T-helper 17 cell (primary cell): ENCODE results near the gene ADD2. TPM values are rescaled to one million over a fixed set of nuclear protein-coding genes. Genes with fewer than 3 reads are reported as not detected.
"Not testable (repeated sequence)": the region's sequence is repeated elsewhere in the genome, so short reads cannot be mapped to it uniquely, and the experiment has no call there.

Experiments
- ATAC-seq: fragments of 150-1000 bp; cut with Tn5 transposase; 2 replicates; pipeline ENCODE4 v1.10.0; 2021; ENCODE audit warnings: mild to moderate bottlenecking, moderate library complexity
- DNase-seq, 3 donors: peaks; one replicate each; pipeline versions ENCODE4 v3.0.0 to v3.0.0-alpha.2; 2020 to 2021
- H3K9me3 ChIP-seq: one replicate; pipeline ENCODE4 v1.7.0; 2013; ENCODE audit warnings: low read length, mild to moderate bottlenecking; ENCODE audit not compliant: control insufficient read depth, poor library complexity, severe bottlenecking
- H3K27ac Mint-ChIP-seq: one replicate; pipeline ENCODE4 v1.8.0; 2022; ENCODE audit warnings: mild to moderate bottlenecking, moderate library complexity, mixed read lengths
- H3K27me3 Mint-ChIP-seq: one replicate; pipeline ENCODE4 v1.8.0; 2022; ENCODE audit warnings: mixed read lengths
- H3K36me3 Mint-ChIP-seq: one replicate; pipeline ENCODE4 v1.8.0; 2022; ENCODE audit warnings: low read depth, mixed read lengths
- H3K4me1 Mint-ChIP-seq: one replicate; pipeline ENCODE4 v1.8.0; 2022; ENCODE audit warnings: mild to moderate bottlenecking, mixed read lengths
- H3K4me3 Mint-ChIP-seq: one replicate; pipeline ENCODE4 v1.8.0; 2022; ENCODE audit warnings: mild to moderate bottlenecking, moderate library complexity, mixed read lengths
- total RNA-seq, 4 donors: library from RNA in 2 of 4; stranded (reverse) in 2 of 4; gene quantifications; one replicate each; pipeline ENCODE4 v1.2.3 and lab custom pipeline; 2022 to 2026

The ADD2 gene
- total RNA-seq, 2 donors from 2014 or later = 0.34 to 1.3 TPM

GRCh38 chr2:70627211-70627898 is 140.6 kb downstream of the ADD2 start:
- peaks cover 3% of the 10 kb centered on the region for H3K36me3 Mint-ChIP-seq
- H3K9me3 ChIP-seq = no peaks in the 10 kb centered on the region
- H3K27me3 Mint-ChIP-seq = peaks cover 15% of the 10 kb centered on the region
- no peak overlapping the region for H3K27ac Mint-ChIP-seq
- DNase-seq = no peak
- H3K4me1 Mint-ChIP-seq = peaks cover 10% of the 10 kb centered on the region
- no peak overlapping the region for H3K4me3 Mint-ChIP-seq
- no peak for ATAC-seq

- ATAC-seq (no peak), DNase-seq (no peak)
- Mint-ChIP-seq H3K36me3 (peaks cover under 1% of the 10 kb centered on the region), H3K4me1 (peaks cover 8% of the 10 kb centered on the region), H3K4me3 (no peak overlapping the region), H3K27me3 (peaks cover 12% of the 10 kb centered on the region), H3K27ac (no peak overlapping the region)
- H3K9me3 ChIP-seq = no peaks in the 10 kb centered on the region
These were observed 141.6 kb downstream of the ADD2 start for GRCh38 chr2:70626254-70626990.

- peaks cover 12% of the 10 kb centered on the region for H3K4me1 Mint-ChIP-seq
- H3K36me3 Mint-ChIP-seq, ATAC-seq, H3K27ac Mint-ChIP-seq, H3K9me3 ChIP-seq, H3K4me3 Mint-ChIP-seq, DNase-seq: not testable (repeated sequence)
- peaks cover 15% of the 10 kb centered on the region for H3K27me3 Mint-ChIP-seq
These were observed 146.5 kb downstream of the ADD2 start for GRCh38 chr2:70621536-70621935.

GRCh38 chr2:70620020-70620419 is 148.0 kb downstream of the ADD2 start:
- H3K27me3 Mint-ChIP-seq = peaks cover 19% of the 10 kb centered on the region
- no peak overlapping the region for H3K27ac Mint-ChIP-seq
- no peak for DNase-seq
- H3K9me3 ChIP-seq = no peaks in the 10 kb centered on the region
- peaks cover 12% of the 10 kb centered on the region for H3K4me1 Mint-ChIP-seq
- no peak for ATAC-seq
- H3K4me3 Mint-ChIP-seq = no peak overlapping the region
- H3K36me3 Mint-ChIP-seq = peaks cover 6% of the 10 kb centered on the region

GRCh38 chr2:70619167-70619566 is 148.8 kb downstream of the ADD2 start:
- H3K36me3 Mint-ChIP-seq = peaks cover 6% of the 10 kb centered on the region
- H3K9me3 ChIP-seq = no peaks in the 10 kb centered on the region
- peak overlapping the region; percentile 57 for H3K4me3 Mint-ChIP-seq
- ATAC-seq = no peak
- H3K4me1 Mint-ChIP-seq = peaks cover 12% of the 10 kb centered on the region
- H3K27ac Mint-ChIP-seq = no peak overlapping the region
- H3K27me3 Mint-ChIP-seq = peaks cover 27% of the 10 kb centered on the region
- DNase-seq = no peak

- no peak overlapping the region for H3K27ac Mint-ChIP-seq
- no peak for ATAC-seq
- DNase-seq = no peak
- no peak overlapping the region for H3K4me3 Mint-ChIP-seq
- H3K9me3 ChIP-seq = no peaks in the 10 kb centered on the region
- H3K27me3 Mint-ChIP-seq = peaks cover 40% of the 10 kb centered on the region
- H3K36me3 Mint-ChIP-seq = peaks cover 7% of the 10 kb centered on the region
- H3K4me1 Mint-ChIP-seq = peaks cover 9% of the 10 kb centered on the region
These were observed 151.8 kb downstream of the ADD2 start for GRCh38 chr2:70616168-70616694.

- ATAC-seq (no peak), DNase-seq (no peak)
- peaks cover 6% of the 10 kb centered on the region for H3K4me1 Mint-ChIP-seq
- H3K4me3 Mint-ChIP-seq = no peak overlapping the region
- H3K27me3 Mint-ChIP-seq = peaks cover 46% of the 10 kb centered on the region
- H3K9me3 ChIP-seq = no peaks in the 10 kb centered on the region
- peaks cover 5% of the 10 kb centered on the region for H3K36me3 Mint-ChIP-seq
- no peak overlapping the region for H3K27ac Mint-ChIP-seq
These were observed 152.8 kb downstream of the ADD2 start for GRCh38 chr2:70615222-70615621.

GRCh38 chr2:70613521-70613920 is 154.5 kb downstream of the ADD2 start:
- no peak for ATAC-seq
- H3K9me3 ChIP-seq = no peaks in the 10 kb centered on the region
- H3K27me3 Mint-ChIP-seq = peaks cover 48% of the 10 kb centered on the region
- H3K4me1 Mint-ChIP-seq = no peaks in the 10 kb centered on the region
- H3K4me3 Mint-ChIP-seq = no peak overlapping the region
- no peak for DNase-seq
- peaks cover 2% of the 10 kb centered on the region for H3K36me3 Mint-ChIP-seq
- no peak overlapping the region for H3K27ac Mint-ChIP-seq

- DNase-seq (no peak), ATAC-seq (no peak)
- Mint-ChIP-seq H3K27ac (no peak overlapping the region), H3K36me3 (peaks cover 2% of the 10 kb centered on the region), H3K4me3 (no peak overlapping the region), H3K4me1 (no peaks in the 10 kb centered on the region), H3K27me3 (peaks cover 46% of the 10 kb centered on the region)
- H3K9me3 ChIP-seq = no peaks in the 10 kb centered on the region
These were observed 155.4 kb downstream of the ADD2 start for GRCh38 chr2:70612574-70612973.

- H3K27ac Mint-ChIP-seq = no peak overlapping the region
- ATAC-seq (no peak), DNase-seq (no peak)
- peaks cover 5% of the 10 kb centered on the region for H3K4me1 Mint-ChIP-seq
- H3K27me3 Mint-ChIP-seq = peaks cover 58% of the 10 kb centered on the region
- no peaks in the 10 kb centered on the region for H3K9me3 ChIP-seq
- H3K36me3 Mint-ChIP-seq = peaks cover 2% of the 10 kb centered on the region
- H3K4me3 Mint-ChIP-seq = no peak overlapping the region
These were observed 159.6 kb downstream of the ADD2 start for GRCh38 chr2:70608373-70608772.

GRCh38 chr2:70607121-70607561 is 160.9 kb downstream of the ADD2 start:
- Mint-ChIP-seq H3K4me1 (peaks cover 12% of the 10 kb centered on the region), H3K27me3 (peaks cover 55% of the 10 kb centered on the region), H3K36me3 (no peaks in the 10 kb centered on the region), H3K27ac (no peak overlapping the region), H3K4me3 (no peak overlapping the region)
- no peak for DNase-seq
- ATAC-seq = no peak
- no peaks in the 10 kb centered on the region for H3K9me3 ChIP-seq
